GM19463 (cell line): ENCODE measurements around the gene AKR7A2.
"Not testable (repeated sequence)": the region's sequence is repeated elsewhere in the genome, so short reads cannot be mapped to it uniquely, and the experiment has no call there.

ENCODE experiments used
- ATAC-seq: cut with Tn5 transposase; IDR thresholded peaks from one replicate; pipeline ENCODE4 v1.9.1; 2021; ENCODE audit warnings: mild to moderate bottlenecking, moderate library complexity; ENCODE audit not compliant: unreplicated experiment

Gene AKR7A2

GRCh38 chr1:19268445-19268844, 43.5 kb downstream of the AKR7A2 start:
- no peak for ATAC-seq

- no peak for ATAC-seq
Measured at GRCh38 chr1:19262744-19263143, 49.2 kb downstream of the AKR7A2 start.

- ATAC-seq = no peak
Measured at GRCh38 chr1:19262047-19262446, 49.9 kb downstream of the AKR7A2 start.

- no peak for ATAC-seq
Measured at GRCh38 chr1:19260211-19261138, 51.5 kb downstream of the AKR7A2 start.

- no peak for ATAC-seq
Measured at GRCh38 chr1:19258353-19258752, 53.6 kb downstream of the AKR7A2 start.

- ATAC-seq = no peak
Measured at GRCh38 chr1:19257178-19257914, 54.6 kb downstream of the AKR7A2 start.

- not testable (repeated sequence) for ATAC-seq
Measured at GRCh38 chr1:19256301-19256700, 55.6 kb downstream of the AKR7A2 start.

- ATAC-seq = no peak
Measured at GRCh38 chr1:19255288-19255687, 56.7 kb downstream of the AKR7A2 start.

GRCh38 chr1:19254416-19254815, 57.5 kb downstream of the AKR7A2 start:
- no peak for ATAC-seq
